Kidney (tissue), 14 donors: Measurements from ENCODE around the gene ZNF524. TPM values are rescaled to one million over a fixed set of nuclear protein-coding genes. Genes with fewer than 3 reads are reported as not detected.
A peak's percentile ranks its signal among the peaks of the same experiment; 100 is the strongest.

Experiments
- DNase-seq, 5 donors: peaks; one replicate each; pipeline ENCODE4 v3.0.0-alpha.2; 2013 to 2020
- FAIRE-seq: peaks from 2 replicates; lab custom pipeline; 2012; peaks lifted over from hg19 to GRCh38; lab: Jason Lieb, UNC
- H3K27ac ChIP-seq, 2 donors: one replicate each; pipeline ENCODE4 v1.7.0; 2013; ENCODE audit warnings: low read depth in 2 of 2, low read length in 2 of 2, inconsistent platforms in 1 of 2
- H3K27me3 ChIP-seq: one replicate; pipeline ENCODE4 v1.7.1; 2013; ENCODE audit warnings: low read length, inconsistent platforms; ENCODE audit not compliant: control insufficient read depth, insufficient read depth
- H3K36me3 ChIP-seq, 3 donors: one replicate each; pipeline versions ENCODE4 v1.7.0 to v1.7.1; 2013; ENCODE audit warnings: low read length in 3 of 3, control low read depth in 1 of 3, inconsistent platforms in 1 of 3; ENCODE audit not compliant: insufficient read depth in 3 of 3, control insufficient read depth in 2 of 3
- H3K4me1 ChIP-seq, 3 donors: one replicate each; pipeline versions ENCODE4 v1.7.0 to v1.7.1; 2013; ENCODE audit warnings: low read length in 3 of 3, inconsistent platforms in 1 of 3, low read depth in 1 of 3; ENCODE audit not compliant: control insufficient read depth in 2 of 3, insufficient read depth in 2 of 3
- H3K4me3 ChIP-seq, 3 donors: one replicate each; pipeline versions ENCODE4 v1.7.0 to v1.8.1; 2013; ENCODE audit warnings: low read length in 3 of 3, control low read depth in 1 of 3, inconsistent platforms in 1 of 3
- H3K9ac ChIP-seq, 3 donors: one replicate each; pipeline versions ENCODE4 v1.7.0 to v1.7.1; 2013; ENCODE audit warnings: low read length in 3 of 3, control low read depth in 1 of 3, inconsistent platforms in 1 of 3
- H3K9me3 ChIP-seq, 3 donors: one replicate each; pipeline versions ENCODE4 v1.7.0 to v1.7.1; 2013; ENCODE audit warnings: low read length in 3 of 3, control low read depth in 1 of 3, inconsistent platforms in 1 of 3; ENCODE audit not compliant: control insufficient read depth in 2 of 3, insufficient read depth in 1 of 3
- CTCF ChIP-seq: IDR thresholded peaks from 3 replicates; pipeline ENCODE4 v1.5.1; 2012; ENCODE audit warnings: mild to moderate bottlenecking, moderate library complexity, borderline replicate concordance; ENCODE audit not compliant: insufficient read depth; ENCODE audit errors: extremely low read depth
- intact Hi-C: fragments of 100-400 bp; cut with DNase I; formaldehyde crosslinking; loops from one replicate; pipeline ENCODE4 v1.11.1; 2022
- polyA plus RNA-seq: library from polyadenylated mRNA; stranded (reverse); fragments of 350-450 nt; fragmentation: Illumina TruSeq; extraction: RNeasy Lipid Tissue Mini Kit (QIAGEN cat#74804); gene quantifications from one replicate; pipeline ENCODE4 v1.2.3, GENCODE V29; 2014; ENCODE audit warnings: low read depth, low replicate concordance; ENCODE audit not compliant: insufficient read depth
- total RNA-seq: library from RNA; stranded (reverse); fragmentation: NEBNext Ultra II Directional; extraction: Animal tissue kit (Norgen Biotek cat#: 25700); gene quantifications from one replicate; pipeline ENCODE4 v1.2.1, GENCODE V29; 2021
- donor health status: control.
- donor health status: control.
- donor health status: control.
- donor health status: control.
- donor health status: control.
- donor health status: DM: yes; HTN: yes; CAD: no.
- donor health status: Normal renal cell carcinoma (clear cell type).

ZNF524 gene
- total and polyA plus RNA-seq, 2 donors from 2014 or later = 22.9 to 32.6 TPM

- Histone ChIP-seq H3K4me3 (no peak overlapping the region), H3K27me3 (no peaks in the 10 kb centered on the region), H3K4me1 (peaks cover 3 to 44% (median 11%) of the 10 kb centered on the region in 3 donors), H3K36me3 (no peaks in the 10 kb centered on the region), H3K27ac (no peak overlapping the region), H3K9me3 (no peaks in the 10 kb centered on the region), H3K9ac (peak overlapping the region in 1 of 3 donors; percentile 19)
- DNase-seq (peak in 3 of 5 donors; percentile 45 to 62 (median 46)), FAIRE-seq (no peak)
- intact Hi-C loops = no loop called here
- TF ChIP-seq CTCF = peak; percentile 6
Observed at GRCh38 chr19:55638864-55639359, 38.8 kb downstream of the ZNF524 start.

- Histone ChIP-seq H3K27ac (peak overlapping the region; percentile 77 to 89), H3K9ac (peak overlapping the region; percentile 17 to 55 (median 30)), H3K27me3 (no peaks in the 10 kb centered on the region), H3K4me1 (peaks cover 3 to 50% (median 11%) of the 10 kb centered on the region in 3 donors), H3K9me3 (no peaks in the 10 kb centered on the region), H3K4me3 (peak overlapping the region; percentile 49 to 79 (median 60)), H3K36me3 (no peaks in the 10 kb centered on the region)
- FAIRE-seq = no peak
- DNase-seq = peak; percentile 75 to 93 (median 85)
- peak; percentile 52 for TF ChIP-seq CTCF
- intact Hi-C loops = no loop called here
Observed at GRCh38 chr19:55640043-55640576, 40.0 kb downstream of the ZNF524 start.

DNA sequence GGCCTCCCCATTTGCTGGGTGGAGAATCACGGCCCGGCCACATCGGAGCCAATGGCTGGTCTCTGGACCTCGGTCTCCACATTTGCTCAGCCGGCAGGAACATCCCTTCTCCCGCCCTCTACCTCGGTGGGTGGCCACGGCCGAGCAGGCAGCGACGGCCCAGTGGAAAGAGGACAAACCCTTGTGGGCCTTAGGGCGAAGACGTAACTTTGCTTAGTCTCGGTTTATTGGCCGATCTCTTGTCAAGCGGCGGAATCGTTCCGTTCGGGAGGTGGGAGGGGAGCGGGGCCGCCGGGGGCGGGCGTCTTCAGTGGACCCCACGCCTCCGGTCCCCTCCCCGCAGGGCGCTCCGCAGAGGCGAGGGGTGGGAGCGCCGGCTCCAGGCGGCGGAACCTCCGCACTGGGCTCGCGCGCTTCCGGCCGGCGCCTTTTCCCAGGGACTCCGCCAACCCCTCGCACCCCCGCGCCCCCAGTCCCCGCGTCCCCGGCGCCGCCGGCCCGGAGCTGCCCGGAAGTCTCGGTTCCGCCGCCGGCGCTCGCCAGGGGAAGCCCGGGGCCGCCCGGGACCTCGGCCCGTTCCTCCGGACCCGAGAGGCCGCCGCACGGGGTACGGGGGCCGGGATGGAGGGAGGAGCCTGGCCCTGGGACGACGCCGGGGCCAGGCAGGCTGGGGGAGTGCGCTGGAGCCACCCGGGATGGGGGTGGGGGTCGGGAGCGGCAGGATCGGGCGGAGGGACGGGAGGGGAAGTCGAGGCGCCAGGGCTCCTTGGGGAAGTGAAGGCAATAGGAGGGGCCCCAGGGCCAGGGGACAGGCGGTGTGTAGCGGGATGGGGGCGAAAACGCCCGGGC, 40.7 kb downstream of the ZNF524 start, which contains the start of gene ZNF580:
Gene ZNF580, plus strand, starts transcription at position 426 of the 849 bp plus-strand sequence. CDS start 1,507 bp downstream, outside the sequence.
- Histone ChIP-seq H3K36me3 (no peaks in the 10 kb centered on the region), H3K27me3 (no peaks in the 10 kb centered on the region), H3K9me3 (no peaks in the 10 kb centered on the region), H3K4me1 (peaks cover under 1 to 46% (median 8%) of the 10 kb centered on the region in 3 donors), H3K4me3 (peak within 1 kb of the TSS; percentile 64 to 84 (median 79)), H3K27ac (peak within 1 kb of the TSS; percentile 77 to 89), H3K9ac (peak within 1 kb of the TSS; percentile 50 to 84 (median 69))
- FAIRE-seq (no peak), DNase-seq (peak; percentile 77 to 94 (median 88))
- intact Hi-C loops = no loop called here
- TF ChIP-seq CTCF = no peak
